NCI-H146 (cell line): ENCODE results near the gene ABHD5.

Experiments used
- DNase-seq: peaks from one replicate; lab custom pipeline; 2025; lab: John Stamatoyannopoulos, UW

ABHD5 gene

GRCh38 chr3:43718296-43718695 lies 27.6 kb downstream of the ABHD5 start:
- DNase-seq = no peak

- no peak for DNase-seq
These were observed 32.5 kb downstream of the ABHD5 start for GRCh38 chr3:43723121-43723734.

- DNase-seq = no peak
These were observed 35.8 kb downstream of the ABHD5 start for GRCh38 chr3:43726521-43726920.

GRCh38 chr3:43727930-43728329 lies 37.2 kb downstream of the ABHD5 start:
- no peak for DNase-seq

GRCh38 chr3:43728476-43728875 lies 37.7 kb downstream of the ABHD5 start:
- no peak for DNase-seq

- DNase-seq = no peak
These were observed 38.2 kb downstream of the ABHD5 start for GRCh38 chr3:43728947-43729346.

- peak; percentile 14 for DNase-seq
These were observed 39.1 kb downstream of the ABHD5 start for GRCh38 chr3:43729707-43730414.

DNA sequence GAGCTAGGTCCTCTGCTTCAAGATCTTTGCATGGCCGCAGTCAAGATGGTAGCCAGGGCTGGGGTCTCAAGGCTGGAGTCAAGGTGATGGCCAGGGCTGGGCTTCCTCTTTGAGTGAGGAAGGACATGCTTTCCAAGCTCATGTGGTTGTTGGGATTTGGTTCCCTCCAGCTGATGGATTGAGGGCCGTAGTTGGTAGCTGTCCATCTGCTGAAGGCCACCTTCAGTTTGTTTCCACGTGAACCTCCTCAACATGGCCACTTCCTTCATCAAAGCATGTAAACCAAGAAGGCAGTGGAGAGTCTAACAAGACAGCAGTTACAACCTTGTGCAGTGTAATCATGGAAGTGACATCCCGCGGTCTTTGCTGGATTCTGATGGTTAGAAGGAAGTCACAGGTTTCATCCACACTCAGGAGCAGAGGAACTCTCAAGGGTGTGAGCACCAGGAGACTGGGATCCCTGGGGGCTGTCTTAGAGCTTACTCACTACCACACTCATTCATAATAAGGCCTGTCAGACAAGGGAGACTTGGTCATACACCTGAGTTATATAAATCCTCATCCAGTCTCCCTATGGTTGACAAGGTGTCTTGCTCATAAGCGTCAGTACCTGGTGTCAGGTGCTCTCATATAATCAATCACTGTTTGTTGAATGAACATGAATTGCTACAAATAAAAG lies 42.1 kb downstream of the ABHD5 start:
- DNase-seq = no peak

DNA sequence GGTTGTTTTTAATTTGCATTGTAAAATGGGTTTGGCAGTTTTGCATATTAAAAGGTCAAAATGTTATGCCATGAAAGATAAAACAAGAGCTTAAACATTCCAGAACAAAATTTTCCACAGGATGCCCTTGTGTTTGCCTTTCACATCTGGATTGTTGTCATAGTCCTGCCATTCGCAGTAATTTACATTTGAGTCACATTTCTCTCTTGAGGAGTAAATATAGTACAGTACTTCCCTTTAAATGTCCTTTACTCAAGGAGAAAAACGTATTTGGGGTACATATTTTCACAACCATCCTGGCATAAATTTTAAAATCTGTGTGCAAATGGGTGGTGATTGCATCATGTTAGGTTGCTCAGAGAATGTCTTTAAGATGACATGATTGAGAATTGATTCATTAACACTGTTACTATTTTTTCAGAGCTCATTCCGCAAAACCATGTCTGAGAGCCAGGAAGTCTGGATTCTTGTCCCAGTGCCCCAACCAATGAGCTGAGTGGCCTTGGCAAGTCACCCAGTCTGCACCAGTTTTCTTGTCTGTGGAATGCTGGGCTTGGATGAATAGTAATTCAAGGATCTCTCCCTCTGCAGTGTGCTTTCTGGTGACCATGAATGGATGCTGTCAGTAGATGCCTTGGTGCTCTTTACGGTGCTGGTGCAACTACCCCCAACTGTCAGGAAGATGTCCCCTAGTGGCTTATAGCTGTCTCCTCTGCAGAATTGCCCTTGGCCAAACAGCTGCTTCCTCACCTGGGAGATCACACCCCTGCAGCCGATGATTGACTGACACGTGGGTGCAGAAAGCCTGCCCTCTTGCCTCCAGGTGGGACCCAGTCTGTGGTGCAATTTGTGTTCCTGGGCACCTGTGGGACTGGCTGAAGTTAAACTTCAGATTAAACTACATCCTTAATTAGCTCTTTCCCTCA lies 43.0 kb downstream of the ABHD5 start:
- no peak for DNase-seq

DNA sequence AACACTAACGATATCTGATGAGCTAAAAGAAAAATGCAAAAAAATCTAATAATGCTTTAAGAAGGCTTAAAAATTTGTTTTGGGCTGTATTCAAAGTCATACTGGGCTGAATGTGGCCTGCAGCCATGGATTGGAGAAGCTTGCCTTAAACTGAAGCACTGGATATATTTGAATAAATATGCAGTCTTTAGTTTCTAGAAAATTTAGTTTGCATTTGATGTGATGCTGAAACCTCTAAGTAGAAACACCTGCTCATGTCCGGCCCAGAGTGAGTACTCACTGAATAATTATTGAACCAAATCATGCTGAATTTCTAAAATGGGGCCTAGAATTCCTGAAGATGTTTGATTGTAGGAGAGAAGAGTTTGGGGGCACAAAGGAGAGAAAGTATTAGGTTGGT lies 43.9 kb downstream of the ABHD5 start:
- no peak for DNase-seq

GRCh38 chr3:43735618-43736017 lies 44.9 kb downstream of the ABHD5 start:
- DNase-seq = no peak

DNA sequence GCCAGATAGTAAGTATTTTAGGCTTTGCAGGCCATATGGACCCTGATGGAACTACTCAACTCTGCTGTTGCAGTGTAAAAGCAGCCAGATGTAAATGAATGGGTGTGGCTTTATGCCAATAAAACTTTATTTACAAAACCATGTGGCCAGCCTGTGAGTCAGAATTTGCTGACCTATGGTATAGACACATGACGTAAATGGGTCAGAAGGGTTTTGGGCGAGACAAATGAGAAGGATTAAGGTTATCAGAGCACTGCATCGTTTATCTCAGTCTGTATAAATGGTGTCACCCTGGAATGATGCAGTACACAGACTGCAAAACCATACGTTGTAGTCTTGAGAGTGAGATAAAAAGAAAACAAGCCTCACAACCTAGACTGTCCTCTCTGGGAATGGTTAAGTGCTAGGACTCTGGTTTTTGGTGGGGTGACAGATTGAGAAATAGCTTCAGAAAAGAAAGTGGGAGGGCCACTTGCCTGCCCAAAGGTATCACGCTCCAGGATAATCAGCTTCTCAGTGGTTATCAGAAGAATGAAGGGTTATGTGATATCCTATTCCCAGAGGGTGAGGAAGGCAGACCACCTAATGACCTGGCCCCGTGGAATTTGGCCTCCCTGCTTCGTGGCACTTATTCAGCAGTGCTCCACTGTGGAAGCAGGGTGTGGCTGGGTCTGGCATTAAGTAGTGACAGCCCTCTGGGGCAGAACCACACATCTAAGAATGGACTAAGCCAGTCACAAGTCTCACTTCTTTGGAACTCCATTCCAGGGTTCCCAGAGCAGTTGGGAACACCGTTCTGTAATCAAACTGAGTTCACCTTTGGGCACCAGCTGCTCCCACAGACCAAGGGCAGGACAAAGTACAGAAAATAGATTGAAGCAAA lies 46.1 kb downstream of the ABHD5 start:
- no peak for DNase-seq

- DNase-seq = no peak
These were observed 47.6 kb downstream of the ABHD5 start for GRCh38 chr3:43738305-43738704.

GRCh38 chr3:43742920-43743319 lies 52.2 kb downstream of the ABHD5 start:
- DNase-seq = no peak

DNA sequence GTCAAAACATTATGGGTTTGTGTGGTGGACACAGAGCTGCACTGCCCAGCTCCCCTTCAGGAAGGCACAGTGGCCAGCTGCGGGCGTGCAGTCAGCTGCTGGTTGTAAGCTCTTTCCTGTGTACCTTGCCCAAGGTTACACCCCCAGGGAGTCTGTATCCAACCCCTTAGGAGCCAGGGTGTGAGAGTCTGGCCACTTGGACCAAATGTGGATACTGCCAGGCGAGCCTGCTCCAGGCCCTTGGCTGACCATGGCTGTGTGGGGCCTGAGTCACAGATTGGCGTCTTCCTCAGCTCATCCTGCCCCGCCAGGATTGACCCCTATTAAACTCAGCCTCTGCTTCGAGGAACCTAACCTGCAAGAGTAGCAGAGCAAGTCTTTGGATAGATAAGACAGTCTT lies 56.9 kb downstream of the ABHD5 start:
- DNase-seq = no peak

DNA sequence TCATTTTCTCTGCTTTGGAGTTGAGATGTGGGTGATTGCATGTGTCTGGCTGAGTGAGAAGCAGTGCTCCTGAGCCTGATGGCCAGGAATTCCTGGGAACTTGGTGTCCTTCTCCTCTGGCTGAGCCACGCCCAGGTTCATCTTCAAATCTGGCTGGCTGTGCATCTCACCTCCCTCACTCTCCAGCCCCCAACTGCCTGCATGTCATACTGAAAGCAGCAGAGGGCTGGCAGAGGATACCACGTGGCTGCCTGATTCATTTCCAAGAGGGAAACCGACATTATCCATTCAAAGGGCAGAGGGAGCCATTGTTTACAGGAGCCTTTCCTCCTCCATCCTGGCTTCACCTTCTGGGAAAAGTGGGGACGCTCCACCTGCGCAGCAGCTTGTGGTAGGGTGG lies 57.4 kb downstream of the ABHD5 start:
- DNase-seq = peak; percentile 7

- no peak for DNase-seq
These were observed 57.9 kb downstream of the ABHD5 start for GRCh38 chr3:43748645-43749044.

DNA sequence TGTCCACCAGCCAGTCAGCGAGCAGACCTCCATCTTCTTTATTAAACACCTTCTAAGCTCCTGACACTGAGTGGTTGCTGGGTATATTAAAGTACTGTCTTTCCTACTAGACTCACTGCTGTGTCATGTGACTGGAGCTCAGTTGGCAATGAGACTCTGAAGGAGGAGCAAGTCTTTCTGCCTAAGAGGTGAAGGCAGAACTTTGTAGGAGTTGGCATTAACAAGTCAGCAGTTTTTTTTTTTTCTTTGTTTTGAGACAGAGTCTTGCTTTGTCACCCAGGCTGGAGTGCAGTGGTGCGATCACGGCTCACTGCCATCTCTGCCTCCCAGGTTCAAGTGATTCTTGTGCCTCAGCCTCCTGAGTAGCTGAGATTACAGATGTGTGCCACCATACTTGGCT lies 62.2 kb downstream of the ABHD5 start:
- DNase-seq = no peak

DNA sequence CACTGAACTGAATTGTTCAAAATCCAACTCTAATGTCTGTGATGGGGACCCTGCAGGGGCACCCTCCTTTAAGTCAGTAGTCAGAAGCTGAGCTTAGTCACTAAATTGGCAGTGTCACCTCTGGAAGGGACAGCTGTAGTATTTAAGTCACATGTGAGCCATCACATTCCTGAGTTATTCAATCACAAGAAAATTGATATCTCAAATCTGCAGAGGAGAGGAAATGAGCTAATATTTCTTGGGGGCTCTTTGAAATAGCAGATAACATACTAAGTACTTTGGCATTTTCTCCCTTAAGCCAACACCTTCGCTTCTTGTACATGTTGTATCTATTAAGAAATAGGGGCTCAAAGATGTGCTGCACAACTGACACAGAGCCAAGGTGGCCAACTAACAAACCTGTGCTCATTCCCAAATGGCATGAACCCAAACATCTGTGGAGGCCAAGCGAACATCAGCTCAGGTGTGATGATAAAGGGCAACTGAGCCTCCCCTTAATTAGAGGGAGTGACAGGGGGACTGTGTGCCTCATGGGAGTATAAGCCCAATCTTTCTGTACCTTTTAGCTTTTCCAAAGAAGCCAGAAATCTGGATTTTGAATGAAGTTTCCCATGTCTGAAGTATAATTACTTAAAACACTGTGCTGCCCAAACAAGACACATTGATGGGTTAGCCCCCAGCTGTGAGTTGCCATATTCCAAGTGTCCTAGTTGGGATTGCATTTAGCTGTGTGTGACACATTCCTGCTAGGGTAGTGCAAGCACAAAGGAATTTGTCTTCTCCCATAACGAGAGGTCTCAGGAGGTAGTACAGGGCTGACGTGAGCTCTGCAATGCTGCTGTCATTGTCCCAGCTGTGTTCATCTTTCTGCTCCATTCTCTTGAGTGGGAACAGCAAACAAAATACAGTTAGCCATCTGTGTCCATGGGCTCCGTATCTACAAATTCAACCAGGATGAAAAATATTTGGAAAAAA lies 63.3 kb downstream of the ABHD5 start:
- no peak for DNase-seq
